Renal cortical epithelial cell (primary cell): Measurements from ENCODE around the gene SLC22A1. TPM values are rescaled to one million over a fixed set of nuclear protein-coding genes. Genes with fewer than 3 reads are reported as not detected.
"Not testable (repeated sequence)": the region's sequence is repeated elsewhere in the genome, so short reads cannot be mapped to it uniquely, and the experiment has no call there.

Experiments used
- DNase-seq: peaks from one replicate; pipeline ENCODE4 v3.0.0-alpha.2; 2011; ENCODE audit warnings: low read depth
- total RNA-seq: library from RNA; depleted of rRNA; stranded (reverse); fragments of >200 nt; gene quantifications from 2 replicates; pipeline ENCODE4 v1.2.3, GENCODE V29; 2014

The SLC22A1 gene
- total RNA-seq, 1 donor from 2014 or later: 0.50 TPM

- DNase-seq: no peak
These were observed 15.7 kb downstream of the SLC22A1 start for GRCh38 chr6:160137130-160137988.

GRCh38 chr6:160137989-160138835 is 16.6 kb downstream of the SLC22A1 start:
- DNase-seq: peak; percentile 63

- no peak for DNase-seq
These were observed 17.3 kb downstream of the SLC22A1 start for GRCh38 chr6:160138839-160139419.

- peak; percentile 89 for DNase-seq
These were observed 17.8 kb downstream of the SLC22A1 start for GRCh38 chr6:160139420-160139851.

- DNase-seq: not testable (repeated sequence)
These were observed 18.9 kb downstream of the SLC22A1 start for GRCh38 chr6:160140493-160140892.

GRCh38 chr6:160141001-160141726 is 19.5 kb downstream of the SLC22A1 start:
- peak; percentile 69 for DNase-seq

- no peak for DNase-seq
These were observed 20.6 kb downstream of the SLC22A1 start for GRCh38 chr6:160142115-160142715.

- DNase-seq: no peak
These were observed 25.0 kb downstream of the SLC22A1 start for GRCh38 chr6:160146454-160147145.

GRCh38 chr6:160147146-160147536 is 25.5 kb downstream of the SLC22A1 start:
- no peak for DNase-seq

- DNase-seq: no peak
These were observed 32.9 kb downstream of the SLC22A1 start for GRCh38 chr6:160154471-160154870.

- no peak for DNase-seq
These were observed 35.2 kb downstream of the SLC22A1 start for GRCh38 chr6:160156842-160157241.

GRCh38 chr6:160160450-160160849 is 38.8 kb downstream of the SLC22A1 start:
- DNase-seq: no peak

GRCh38 chr6:160160929-160161646 is 39.5 kb downstream of the SLC22A1 start:
- DNase-seq: no peak

- no peak for DNase-seq
These were observed 40.0 kb downstream of the SLC22A1 start for GRCh38 chr6:160161647-160161986.

GRCh38 chr6:160162030-160162566 is 40.5 kb downstream of the SLC22A1 start:
- no peak for DNase-seq

- no peak for DNase-seq
These were observed 41.8 kb downstream of the SLC22A1 start for GRCh38 chr6:160163425-160163824.

GRCh38 chr6:160163912-160164311 is 42.3 kb downstream of the SLC22A1 start:
- no peak for DNase-seq

GRCh38 chr6:160165928-160166327 is 44.3 kb downstream of the SLC22A1 start:
- DNase-seq: not testable (repeated sequence)

- peak; percentile 70 for DNase-seq
These were observed 46.2 kb downstream of the SLC22A1 start for GRCh38 chr6:160167604-160168399.
